ENCODE data around the gene CIC.

CIC gene

GRCh38 chr19:42224940-42225717, 43.9 kb upstream of the CIC start:
- no peaks in the 10 kb centered on the region for H3K36me3 ChIP-seq (ENCODE audit: low read length)
- no peak overlapping the region for H3K9ac ChIP-seq (ENCODE audit: low read length)
- H2AFZ ChIP-seq (ENCODE audit: low read depth, low read length, severe bottlenecking), result no peak overlapping the region
- H3F3A ChIP-seq (ENCODE audit: insufficient read depth), result no peaks in the 10 kb centered on the region
- TF ChIP-seq EZH2phosphoT487 (conservative IDR thresholded peaks at IDR 0.05; ENCODE audit: low read length), result no peak
- no peak for TF ChIP-seq CTCF (IDR thresholded peaks at IDR 0.05; ENCODE audit: insufficient read depth, low read length, poor library complexity, severe bottlenecking)
- no peak overlapping the region for H3K4me2 ChIP-seq (ENCODE audit: low read depth, low read length, poor library complexity, severe bottlenecking)
- peaks cover 28% of the 10 kb centered on the region for H3K79me2 ChIP-seq (ENCODE audit: insufficient read depth, low read length)
- H3K9me2 ChIP-seq (replicated peaks; ENCODE audit: insufficient read depth, low read length), result no peaks in the 10 kb centered on the region
- H3K9me3 ChIP-seq (ENCODE audit: insufficient read depth, low read length), result no peaks in the 10 kb centered on the region
- 0 out of 2 replicates have a peak, but pooled peaks cover 4% of the 10 kb centered on the region for H4K20me1 ChIP-seq (ENCODE audit: low read depth, low read length)
- no peak overlapping the region for H3K27ac ChIP-seq (ENCODE audit: low read depth, low read length)
- H3K27me3 ChIP-seq (ENCODE audit: low read length), result no peaks in the 10 kb centered on the region
- H3K4me3 ChIP-seq (ENCODE audit: insufficient read depth, low read length, poor library complexity, severe bottlenecking), result no peak overlapping the region

GRCh38 chr19:42225718-42226292, 43.2 kb upstream of the CIC start:
- Histone ChIP-seq H3K27ac (ENCODE audit: low read depth, low read length) (no peak overlapping the region), H3F3A (ENCODE audit: insufficient read depth) (no peaks in the 10 kb centered on the region), H3K4me2 (ENCODE audit: low read depth, low read length, poor library complexity, severe bottlenecking) (no peak overlapping the region), H3K27me3 (ENCODE audit: low read length) (no peaks in the 10 kb centered on the region), H3K36me3 (ENCODE audit: low read length) (no peaks in the 10 kb centered on the region), H2AFZ (ENCODE audit: low read depth, low read length, severe bottlenecking) (no peak overlapping the region), H4K20me1 (ENCODE audit: low read depth, low read length) (0 out of 2 replicates have a peak, but pooled peaks cover 4% of the 10 kb centered on the region), H3K79me2 (ENCODE audit: insufficient read depth, low read length) (peaks cover 22% of the 10 kb centered on the region), H3K9ac (ENCODE audit: low read length) (no peak overlapping the region), H3K4me3 (ENCODE audit: insufficient read depth, low read length, poor library complexity, severe bottlenecking) (no peak overlapping the region), H3K9me3 (ENCODE audit: insufficient read depth, low read length) (no peaks in the 10 kb centered on the region), H3K9me2 (replicated peaks; ENCODE audit: insufficient read depth, low read length) (no peaks in the 10 kb centered on the region)
- TF ChIP-seq CTCF (IDR thresholded peaks at IDR 0.05; ENCODE audit: insufficient read depth, low read length, poor library complexity, severe bottlenecking) (no peak), EZH2phosphoT487 (conservative IDR thresholded peaks at IDR 0.05; ENCODE audit: low read length) (no peak)

GRCh38 chr19:42226886-42227285, 42.2 kb upstream of the CIC start:
- Histone ChIP-seq H3K27ac (ENCODE audit: low read depth, low read length) (no peak overlapping the region), H3K27me3 (ENCODE audit: low read length) (no peaks in the 10 kb centered on the region), H3K36me3 (ENCODE audit: low read length) (no peaks in the 10 kb centered on the region; the same call in 1 of the 2 replicates), H3K9ac (ENCODE audit: low read length) (no peak overlapping the region), H3K9me2 (replicated peaks; ENCODE audit: insufficient read depth, low read length) (no peaks in the 10 kb centered on the region), H3F3A (ENCODE audit: insufficient read depth) (peaks cover 5% of the 10 kb centered on the region; the same call in 1 of the 2 replicates), H4K20me1 (ENCODE audit: low read depth, low read length) (0 out of 2 replicates have a peak, but pooled peaks cover 4% of the 10 kb centered on the region), H2AFZ (ENCODE audit: low read depth, low read length, severe bottlenecking) (no peak overlapping the region), H3K4me2 (ENCODE audit: low read depth, low read length, poor library complexity, severe bottlenecking) (no peak overlapping the region), H3K4me3 (ENCODE audit: insufficient read depth, low read length, poor library complexity, severe bottlenecking) (no peak overlapping the region), H3K79me2 (ENCODE audit: insufficient read depth, low read length) (peaks cover 11% of the 10 kb centered on the region), H3K9me3 (ENCODE audit: insufficient read depth, low read length) (no peaks in the 10 kb centered on the region)
- TF ChIP-seq CTCF (IDR thresholded peaks at IDR 0.05; ENCODE audit: insufficient read depth, low read length, poor library complexity, severe bottlenecking), result no peak
- no peak for TF ChIP-seq EZH2phosphoT487 (conservative IDR thresholded peaks at IDR 0.05; ENCODE audit: low read length)
